Brain microvascular endothelial cell (primary cell): Measurements from ENCODE around the gene SLC22A23.

Experiments used
- DNase-seq: peaks from one replicate; pipeline ENCODE4 v3.0.0-alpha.2; 2020
- H3K27ac ChIP-seq: fragments of 250-450 bp; sonication (Bioruptor Pico); 2 replicates; pipeline ENCODE4 v1.5.1; 2020; ENCODE audit warnings: mild to moderate bottlenecking, moderate library complexity
- H3K27me3 ChIP-seq: fragments of 250-450 bp; sonication (Bioruptor Pico); replicated peaks from 2 replicates; pipeline ENCODE4 v1.5.1; 2020; ENCODE audit warnings: mild to moderate bottlenecking
- H3K36me3 ChIP-seq: fragments of 250-450 bp; sonication (Bioruptor Pico); replicated peaks from 2 replicates; pipeline ENCODE4 v1.5.1; 2020; ENCODE audit warnings: mild to moderate bottlenecking
- H3K4me3 ChIP-seq: 2 replicates; pipeline ENCODE4 v1.5.1; 2011; ENCODE audit warnings: low read depth, mild to moderate bottlenecking, control low read depth, low read length, moderate library complexity
- CTCF ChIP-seq: IDR thresholded peaks from 2 replicates; pipeline ENCODE4 v1.5.1; 2011; ENCODE audit warnings: low read depth, mild to moderate bottlenecking, moderate library complexity, low read length, control low read depth, inconsistent platforms; ENCODE audit errors: missing control alignments
- in situ Hi-C: cut with HindIII; loops from 2 replicates; pipeline ENCODE4 v1.10.0; 2017; ENCODE audit warnings: low sequenced_read_pairs, low pct_ligation_motif_present

The SLC22A23 gene

GRCh38 chr6:3335169-3335568 lies 121.7 kb downstream of the SLC22A23 start:
- Histone ChIP-seq H3K27ac (no peak overlapping the region), H3K27me3 (no peaks in the 10 kb centered on the region), H3K36me3 (no peaks in the 10 kb centered on the region), H3K4me3 (no peak overlapping the region)
- no peak for TF ChIP-seq CTCF
- in situ Hi-C loops = no loop called here
- DNase-seq = no peak

- no peak for TF ChIP-seq CTCF
- no peak overlapping the region for H3K4me3 ChIP-seq
- H3K27ac ChIP-seq = no peak overlapping the region
- H3K27me3 ChIP-seq = no peaks in the 10 kb centered on the region
- H3K36me3 ChIP-seq = no peaks in the 10 kb centered on the region
- in situ Hi-C loops = no loop called here
- DNase-seq = no peak
These were observed 122.3 kb downstream of the SLC22A23 start for GRCh38 chr6:3334555-3334954.

- TF ChIP-seq CTCF = no peak
- in situ Hi-C loops = no loop called here
- Histone ChIP-seq H3K27me3 (no peaks in the 10 kb centered on the region), H3K4me3 (no peak overlapping the region), H3K27ac (no peak overlapping the region), H3K36me3 (no peaks in the 10 kb centered on the region)
- no peak for DNase-seq
These were observed 123.6 kb downstream of the SLC22A23 start for GRCh38 chr6:3333263-3333662.

GRCh38 chr6:3331971-3332370 lies 124.9 kb downstream of the SLC22A23 start:
- no peak for TF ChIP-seq CTCF
- H3K36me3 ChIP-seq = no peaks in the 10 kb centered on the region
- DNase-seq = no peak
- in situ Hi-C loops = no loop called here
- H3K27me3 ChIP-seq = no peaks in the 10 kb centered on the region
- H3K4me3 ChIP-seq = no peak overlapping the region
- no peak overlapping the region for H3K27ac ChIP-seq

GRCh38 chr6:3331494-3331893 lies 125.4 kb downstream of the SLC22A23 start:
- DNase-seq = no peak
- no peak overlapping the region for H3K27ac ChIP-seq
- H3K36me3 ChIP-seq = no peaks in the 10 kb centered on the region
- in situ Hi-C loops = no loop called here
- no peak for TF ChIP-seq CTCF
- no peaks in the 10 kb centered on the region for H3K27me3 ChIP-seq
- H3K4me3 ChIP-seq = no peak overlapping the region

- TF ChIP-seq CTCF = peak; percentile 47
- in situ Hi-C loops = no loop called here
These were observed 126.7 kb downstream of the SLC22A23 start for GRCh38 chr6:3330199-3330598.

More at GRCh38 chr6:3330199-3330598, 126.7 kb downstream of the SLC22A23 start:
- DNase-seq = no peak
- Histone ChIP-seq H3K36me3 (no peaks in the 10 kb centered on the region), H3K4me3 (no peak overlapping the region), H3K27ac (no peak overlapping the region), H3K27me3 (no peaks in the 10 kb centered on the region)
